HG03469 (cell line): ENCODE results near the gene SLC16A5.
"Not testable (repeated sequence)": the region's sequence is repeated elsewhere in the genome, so short reads cannot be mapped to it uniquely, and the experiment has no call there.

Source experiments
- ATAC-seq: cut with Tn5 transposase; IDR thresholded peaks from one replicate; pipeline ENCODE4 v1.9.1; 2021; ENCODE audit warnings: mild to moderate bottlenecking, moderate library complexity, moderate number of reproducible peaks; ENCODE audit not compliant: unreplicated experiment

The SLC16A5 gene

GRCh38 chr17:75109046-75109406, 21.3 kb downstream of the SLC16A5 start:
- no peak for ATAC-seq

GRCh38 chr17:75109407-75110233, 21.9 kb downstream of the SLC16A5 start, which contains the start of gene ARMC7:
TSS of gene ARMC7 (plus strand) at chr17:75109969. CDS start at chr17:75110289, 320 bp downstream.
- peak; percentile 54 for ATAC-seq

- no peak for ATAC-seq
These were observed 22.6 kb downstream of the SLC16A5 start for GRCh38 chr17:75110234-75110937.

GRCh38 chr17:75111777-75112335, 24.1 kb downstream of the SLC16A5 start:
- ATAC-seq, result no peak

- no peak for ATAC-seq
These were observed 26.2 kb downstream of the SLC16A5 start for GRCh38 chr17:75113798-75114551.

- no peak for ATAC-seq
These were observed 27.0 kb downstream of the SLC16A5 start for GRCh38 chr17:75114552-75115314.

- ATAC-seq, result no peak
These were observed 27.8 kb downstream of the SLC16A5 start for GRCh38 chr17:75115555-75115954.

- no peak for ATAC-seq
These were observed 29.0 kb downstream of the SLC16A5 start for GRCh38 chr17:75116737-75117136.

GRCh38 chr17:75118307-75118706, 30.6 kb downstream of the SLC16A5 start:
- ATAC-seq, result no peak

- no peak for ATAC-seq
These were observed 36.5 kb downstream of the SLC16A5 start for GRCh38 chr17:75124041-75124818.

GRCh38 chr17:75124819-75125162, 37.0 kb downstream of the SLC16A5 start:
- no peak for ATAC-seq

GRCh38 chr17:75125984-75126383, 38.2 kb downstream of the SLC16A5 start:
- ATAC-seq, result no peak

- no peak for ATAC-seq
These were observed 39.2 kb downstream of the SLC16A5 start for GRCh38 chr17:75126954-75127353.

GRCh38 chr17:75127936-75128335, 40.2 kb downstream of the SLC16A5 start:
- ATAC-seq, result not testable (repeated sequence)

- ATAC-seq, result no peak
These were observed 41.1 kb downstream of the SLC16A5 start for GRCh38 chr17:75128694-75129505.

GRCh38 chr17:75129576-75129975, 41.8 kb downstream of the SLC16A5 start:
- ATAC-seq, result no peak

- no peak for ATAC-seq
These were observed 42.4 kb downstream of the SLC16A5 start for GRCh38 chr17:75130059-75130631.

- no peak for ATAC-seq
These were observed 43.0 kb downstream of the SLC16A5 start for GRCh38 chr17:75130632-75131277.
